Measurements from ENCODE around the gene APOBEC3F.

DNA sequence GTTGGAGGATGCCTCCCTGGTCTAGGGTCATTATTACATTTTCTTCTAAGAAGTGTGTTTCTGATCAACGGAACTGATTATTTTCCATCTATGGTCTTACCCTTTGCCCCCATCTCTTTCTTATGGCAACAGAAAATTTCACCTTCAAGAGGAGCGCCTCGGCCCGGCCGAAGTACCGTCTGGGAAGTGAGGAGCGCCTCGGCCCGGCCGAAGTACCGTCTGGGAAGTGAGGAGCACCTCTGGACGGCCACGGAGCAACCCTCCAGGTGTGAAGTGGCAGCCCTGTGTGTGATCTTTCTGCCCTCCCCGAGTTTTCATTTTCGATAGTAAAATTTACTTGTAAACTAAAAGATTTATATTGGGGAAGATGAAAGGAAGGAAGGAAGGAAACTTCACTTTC, 29.7 kb upstream of the APOBEC3F start:
- TF ChIP-seq EZH2 (IDR thresholded peaks at IDR 0.05; ENCODE audit: insufficient read depth, poor library complexity, severe bottlenecking) (no peak), EZH2phosphoT487 (IDR thresholded peaks at IDR 0.05; ENCODE audit: insufficient read depth, low read depth) (no peak)

All from GM23248 (cell line).